GM18520 (cell line): ENCODE results near the gene WDR7.
A peak's percentile ranks its signal among the peaks of the same experiment; 100 is the strongest.

ENCODE experiments used
- ATAC-seq: cut with Tn5 transposase; IDR thresholded peaks from one replicate; pipeline ENCODE4 v1.9.1; 2021; ENCODE audit not compliant: unreplicated experiment

WDR7 gene

GRCh38 chr18:57027190-57027708 is 376.1 kb downstream of the WDR7 start:
- ATAC-seq: no peak

DNA sequence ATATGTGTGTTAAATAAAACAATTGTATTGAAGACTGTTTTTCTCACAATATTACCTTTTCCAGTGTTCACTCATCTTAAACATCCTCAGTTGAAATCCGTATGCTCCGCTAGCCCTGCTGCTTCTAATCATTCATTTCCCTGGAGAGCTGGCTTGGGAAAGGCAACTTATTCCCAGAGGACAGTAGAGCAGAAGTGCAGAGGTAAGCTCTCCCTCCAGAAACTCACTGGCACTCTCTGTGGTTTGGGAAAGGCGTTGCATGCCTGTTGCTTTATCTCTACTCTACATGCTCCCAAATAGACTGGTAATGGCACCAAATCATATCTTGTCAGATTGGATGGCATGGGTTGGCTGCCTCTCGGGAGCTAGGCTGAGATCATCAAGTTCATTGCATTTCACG is 378.6 kb downstream of the WDR7 start:
- ATAC-seq: no peak

DNA sequence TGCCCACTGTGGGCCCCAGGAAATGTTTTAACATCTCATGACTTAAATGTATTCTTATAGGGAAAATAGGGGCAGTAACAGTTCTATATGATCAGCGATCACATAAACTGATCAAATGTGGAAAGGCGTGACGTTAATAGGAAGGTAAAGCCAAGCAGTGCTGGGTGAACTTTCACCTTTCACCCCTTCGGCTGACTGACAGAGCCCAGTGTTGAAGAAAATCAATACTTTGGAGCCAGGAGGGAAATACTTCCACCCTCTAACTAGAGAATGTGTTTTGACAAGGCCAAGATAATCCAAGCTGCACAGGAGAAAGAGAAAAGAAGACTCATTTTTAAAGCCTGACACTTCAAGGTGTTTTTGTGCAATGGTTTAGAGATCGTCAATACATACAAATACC is 379.3 kb downstream of the WDR7 start:
- no peak for ATAC-seq

- ATAC-seq: no peak
These were observed 384.4 kb downstream of the WDR7 start for GRCh38 chr18:57035590-57035989.

GRCh38 chr18:57038395-57038794 is 387.2 kb downstream of the WDR7 start:
- no peak for ATAC-seq

DNA sequence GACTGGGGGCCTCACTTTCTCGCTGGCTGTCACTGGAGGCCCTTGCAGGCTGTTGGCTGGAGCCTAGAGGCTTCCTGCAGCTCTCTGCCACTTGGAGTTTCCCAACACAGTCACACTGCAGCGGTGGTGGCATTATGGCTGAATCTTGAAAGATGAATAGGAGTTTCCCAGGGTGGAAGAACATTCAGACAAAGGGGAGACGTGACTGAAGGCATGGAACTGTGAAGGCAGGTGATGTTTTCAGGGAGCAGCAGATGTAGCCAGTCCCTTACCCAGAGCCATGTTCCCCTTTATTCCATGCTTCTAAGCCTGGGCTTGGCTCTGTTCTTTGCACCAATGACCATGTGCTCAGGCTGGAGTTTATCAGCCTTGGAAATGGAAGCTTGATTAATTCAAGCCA is 389.0 kb downstream of the WDR7 start:
- ATAC-seq: no peak

DNA sequence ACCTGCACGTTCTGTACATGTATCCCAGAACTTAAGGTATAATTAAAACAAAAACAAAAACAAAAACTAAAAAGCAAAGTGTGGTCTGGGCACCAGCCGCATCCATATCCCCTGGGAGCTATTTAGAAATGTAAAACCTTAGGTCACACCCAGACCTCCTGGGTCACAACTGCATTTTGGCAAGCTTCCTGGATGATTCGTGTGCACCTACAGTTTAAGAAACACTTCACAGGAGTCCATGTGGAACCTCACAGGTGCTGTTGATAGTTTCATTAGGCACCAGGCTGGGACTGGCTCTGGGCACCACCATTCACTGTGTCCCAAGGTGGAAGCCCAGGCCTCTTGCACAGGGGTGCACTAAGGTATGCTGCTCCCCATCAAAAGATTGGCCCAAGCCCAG is 392.1 kb downstream of the WDR7 start:
- no peak for ATAC-seq

DNA sequence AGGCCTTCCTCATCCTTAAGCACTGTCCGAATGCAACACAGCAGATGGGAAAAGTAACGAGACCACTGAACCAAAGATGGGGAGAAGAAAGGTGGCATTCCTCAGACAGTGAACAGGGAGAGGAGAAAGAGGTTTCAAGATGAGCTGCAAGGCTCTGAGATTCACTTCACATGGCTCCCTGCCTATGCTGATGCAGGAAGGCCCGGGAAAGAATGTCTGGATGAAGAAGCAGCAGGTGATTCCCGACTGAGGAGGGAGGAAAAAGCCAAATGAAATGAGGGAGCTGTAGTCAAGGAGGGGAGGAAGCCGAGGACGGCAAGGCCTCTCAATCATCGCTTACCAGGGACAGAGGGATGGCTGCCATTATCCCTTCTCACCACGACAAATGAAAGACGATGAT is 397.2 kb downstream of the WDR7 start:
- no peak for ATAC-seq

- no peak for ATAC-seq
These were observed 397.7 kb downstream of the WDR7 start for GRCh38 chr18:57048859-57049258.

DNA sequence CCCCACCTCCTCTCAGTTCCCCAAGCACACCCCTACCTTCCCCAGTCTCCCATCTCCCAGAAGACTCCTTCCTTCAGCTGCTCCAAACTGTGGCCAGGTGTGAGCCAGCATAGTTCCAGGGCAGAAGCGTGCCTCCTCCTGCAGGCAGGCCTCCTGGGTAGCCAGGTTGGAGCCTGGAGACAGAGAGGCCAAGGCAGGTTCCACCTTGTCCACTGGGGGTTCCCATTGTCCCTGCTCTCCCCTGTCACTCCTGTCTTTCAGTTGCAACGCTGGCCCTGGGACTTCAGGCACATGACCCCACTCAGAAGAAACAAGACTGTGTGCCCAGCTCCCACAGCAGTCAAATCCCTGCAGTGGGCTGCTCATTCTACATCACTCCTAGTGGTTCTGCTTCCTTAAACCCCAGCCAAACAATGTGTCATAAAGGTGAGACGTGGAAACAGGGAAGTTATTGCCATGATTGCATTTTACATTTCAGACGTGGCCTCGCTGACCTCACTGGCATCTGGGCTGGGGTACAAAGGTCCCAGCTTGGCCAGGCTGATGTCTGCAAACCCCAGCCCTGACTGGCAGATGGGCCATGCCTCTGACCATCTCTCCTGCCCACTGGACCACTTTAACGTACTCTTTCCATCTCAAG is 399.3 kb downstream of the WDR7 start:
- ATAC-seq: no peak

- ATAC-seq: no peak
These were observed 400.0 kb downstream of the WDR7 start for GRCh38 chr18:57051021-57051656.

GRCh38 chr18:57051657-57052044 is 400.5 kb downstream of the WDR7 start:
- ATAC-seq: peak; percentile 40

- ATAC-seq: peak; percentile 26
These were observed 401.0 kb downstream of the WDR7 start for GRCh38 chr18:57052173-57052572.

DNA sequence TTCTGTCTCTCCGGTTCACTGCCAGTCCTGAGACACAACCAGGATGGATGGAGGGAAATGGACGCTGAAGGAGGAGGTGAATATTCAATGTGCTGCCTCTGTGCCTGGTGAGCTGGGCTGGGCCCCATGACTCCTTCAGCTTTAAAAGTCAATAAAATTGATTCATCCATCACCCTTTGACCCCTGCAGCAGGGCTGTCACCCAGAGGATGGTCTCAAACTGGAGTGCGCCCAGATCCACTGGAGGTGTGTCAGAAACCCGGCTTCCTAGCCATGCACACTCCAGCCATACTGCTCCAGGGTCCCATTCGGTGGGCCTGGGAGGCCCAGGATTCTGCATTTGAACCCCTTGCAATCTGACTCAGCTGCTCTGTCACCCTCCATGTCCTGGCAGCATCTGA is 401.6 kb downstream of the WDR7 start:
- ATAC-seq: no peak

DNA sequence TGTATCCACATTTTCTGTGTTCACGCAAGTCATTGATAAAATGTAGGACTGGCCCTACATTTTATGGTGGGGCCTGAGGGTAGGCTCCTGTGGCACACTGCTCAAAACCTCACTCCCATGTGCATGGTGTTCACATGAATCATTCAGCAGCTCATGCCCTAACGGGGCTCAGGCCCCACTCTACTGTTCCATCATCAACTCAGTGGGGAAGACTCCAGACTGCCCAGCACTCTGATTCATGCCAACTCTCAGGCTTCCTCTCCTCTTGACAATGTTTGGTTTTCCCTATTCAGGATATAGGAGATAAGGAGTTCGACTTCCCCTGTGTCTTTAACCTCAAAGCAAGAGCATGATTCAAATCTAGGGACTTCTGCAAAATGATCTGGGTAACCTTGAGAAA is 403.7 kb downstream of the WDR7 start:
- no peak for ATAC-seq

GRCh38 chr18:57057890-57058289 is 406.7 kb downstream of the WDR7 start:
- ATAC-seq: peak; percentile 96

- ATAC-seq: no peak
These were observed 407.6 kb downstream of the WDR7 start for GRCh38 chr18:57058734-57059133.

DNA sequence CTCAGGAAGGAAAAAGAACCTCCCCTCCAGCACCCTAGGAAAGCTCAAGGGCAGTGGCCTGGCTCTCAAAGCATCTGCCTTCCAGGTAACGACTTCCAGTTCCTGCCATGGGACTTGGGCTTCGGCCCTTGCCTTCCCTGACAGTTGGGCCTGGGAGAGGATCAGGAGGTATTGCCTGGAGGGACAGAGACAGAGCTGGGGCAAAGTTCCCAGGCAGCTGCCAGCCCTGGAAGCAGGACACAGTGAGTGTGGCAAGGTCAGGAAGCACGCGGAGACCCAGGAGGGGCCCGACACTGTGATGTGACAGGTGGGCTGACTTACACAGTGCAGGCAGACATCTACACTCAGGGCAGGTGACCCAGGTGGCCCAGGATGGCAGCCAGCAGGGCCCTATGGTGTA is 408.2 kb downstream of the WDR7 start:
- no peak for ATAC-seq

DNA sequence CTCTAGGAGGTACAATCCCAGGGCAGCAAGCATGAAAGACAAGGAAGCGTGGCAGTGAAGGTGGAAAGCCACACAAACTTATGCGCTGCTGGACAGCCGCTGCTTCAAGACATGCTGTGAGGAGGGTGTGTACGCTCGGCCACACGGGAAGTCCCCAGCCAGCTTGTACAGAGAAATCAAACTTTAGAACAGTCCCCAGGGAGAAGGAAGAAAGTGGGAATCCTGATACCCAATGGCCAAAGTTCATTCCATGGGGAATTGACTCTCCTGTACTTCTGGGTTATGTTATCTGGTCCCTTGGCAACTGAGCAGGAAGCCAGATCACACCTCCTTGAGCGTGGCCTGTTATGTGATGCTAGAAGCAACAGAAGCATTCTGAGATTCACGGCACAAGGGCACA is 409.7 kb downstream of the WDR7 start:
- ATAC-seq: no peak

DNA sequence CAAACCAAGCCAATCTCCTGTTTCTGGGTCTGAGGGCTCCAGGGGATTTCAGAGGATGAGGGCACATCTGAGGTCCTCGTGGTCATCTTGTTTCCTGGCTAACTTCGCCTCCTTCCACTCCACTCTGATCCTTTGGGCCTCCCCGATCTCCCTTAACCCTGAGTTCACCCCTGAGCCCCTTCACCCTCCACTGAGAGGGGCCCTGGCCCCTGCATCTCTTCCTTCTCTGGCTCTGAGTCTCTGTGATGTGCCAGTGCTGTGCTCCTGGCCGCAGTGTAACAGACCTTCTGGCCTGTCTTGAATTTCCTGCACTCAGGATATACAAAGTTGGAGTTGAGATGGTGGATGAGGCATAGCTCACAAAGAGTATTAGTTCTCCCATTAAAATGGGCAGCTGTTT is 411.0 kb downstream of the WDR7 start:
- ATAC-seq: no peak

DNA sequence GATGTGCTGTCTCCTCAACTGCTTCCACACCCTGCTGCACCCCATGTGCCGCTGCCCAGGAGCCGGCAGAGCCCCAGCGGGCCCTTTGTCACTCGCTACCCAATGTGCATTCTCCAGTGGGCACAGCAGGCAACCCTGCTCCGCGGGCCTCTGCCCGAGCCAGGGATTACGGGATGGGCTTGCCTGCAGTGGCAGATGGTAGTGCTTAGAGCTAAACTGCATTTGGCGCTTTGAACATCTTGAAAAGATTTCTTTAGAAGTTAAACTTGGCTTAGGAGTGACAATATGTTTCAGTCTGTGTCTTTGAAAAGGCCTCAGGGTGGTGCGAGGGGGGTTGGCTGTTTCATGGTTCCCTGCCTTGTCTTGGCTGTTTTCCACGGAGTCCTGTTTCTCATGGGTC is 411.7 kb downstream of the WDR7 start:
- ATAC-seq: no peak

DNA sequence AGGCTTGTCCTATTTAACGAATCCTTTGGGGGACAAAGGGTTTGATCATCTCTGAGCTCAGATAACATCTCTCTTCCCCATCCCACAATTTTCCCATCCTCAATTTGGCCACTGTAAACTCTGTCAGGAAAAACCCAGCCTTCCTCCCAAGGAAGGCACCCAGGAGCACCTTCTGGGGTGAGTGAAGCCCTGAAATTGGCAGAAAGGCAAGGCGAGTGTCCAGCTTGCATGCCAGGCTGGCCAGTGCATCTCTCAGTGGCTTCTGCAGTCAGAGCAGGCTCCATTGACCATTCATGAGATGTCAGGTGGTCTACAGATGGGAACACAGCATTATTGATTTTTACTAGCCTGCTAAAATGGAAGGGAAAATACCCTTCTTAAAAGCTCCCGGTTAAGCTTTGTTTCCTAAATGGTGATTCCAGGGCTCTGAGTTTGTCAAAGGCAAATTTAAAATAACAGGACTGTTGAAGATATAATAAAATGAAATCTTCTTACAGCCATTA is 412.5 kb downstream of the WDR7 start:
- no peak for ATAC-seq
